H9 (cell line): Measurements from ENCODE around the gene ZBP1. TPM values are rescaled to one million over a fixed set of nuclear protein-coding genes. Genes with fewer than 3 reads are reported as not detected.

Experiments used
- DNase-seq: peaks from one replicate; pipeline ENCODE4 v3.0.0-alpha.2; 2017
- H2AFZ ChIP-seq: one replicate; pipeline ENCODE4 v1.6.1; 2013; ENCODE audit warnings: mild to moderate bottlenecking, low read length, control low read depth, moderate library complexity
- H2AK5ac ChIP-seq: 2 replicates; pipeline ENCODE4 v1.6.1; 2013; ENCODE audit warnings: low read length, control low read depth, mixed read lengths; ENCODE audit not compliant: insufficient read length
- H2BK120ac ChIP-seq: one replicate; pipeline ENCODE4 v1.6.1; 2013; ENCODE audit warnings: low read depth, mild to moderate bottlenecking, low read length, control low read depth, inconsistent platforms; ENCODE audit not compliant: poor library complexity, severe bottlenecking
- H2BK12ac ChIP-seq: 2 replicates; pipeline ENCODE4 v1.6.1; 2013; ENCODE audit warnings: low read length, control low read depth, mixed read lengths, low read depth; ENCODE audit not compliant: insufficient read length
- H2BK15ac ChIP-seq: 2 replicates; pipeline ENCODE4 v1.6.1; 2013; ENCODE audit warnings: low read depth, low read length, control low read depth
- H2BK20ac ChIP-seq: one replicate; pipeline ENCODE4 v1.6.1; 2013; ENCODE audit warnings: low read depth, mild to moderate bottlenecking, low read length, control low read depth, inconsistent platforms; ENCODE audit not compliant: poor library complexity, severe bottlenecking
- H2BK5ac ChIP-seq: 2 replicates; pipeline ENCODE4 v1.6.1; 2013; ENCODE audit warnings: low read length, control low read depth, mixed read lengths; ENCODE audit not compliant: insufficient read length
- H3K14ac ChIP-seq: 2 replicates; pipeline ENCODE4 v1.6.1; 2013; ENCODE audit warnings: low read length, control low read depth; ENCODE audit not compliant: insufficient read depth
- H3K18ac ChIP-seq: 2 replicates; pipeline ENCODE4 v1.6.1; 2013; ENCODE audit warnings: low read depth, mild to moderate bottlenecking, mixed read lengths, low read length, control low read depth; ENCODE audit not compliant: insufficient read length
- H3K23ac ChIP-seq: 2 replicates; pipeline ENCODE4 v1.6.1; 2013; ENCODE audit warnings: low read length, control low read depth, mixed read lengths, low read depth; ENCODE audit not compliant: insufficient read length
- H3K23me2 ChIP-seq: 2 replicates; pipeline ENCODE4 v1.6.1; 2013; ENCODE audit warnings: low read depth, mild to moderate bottlenecking, mixed read lengths, low read length, control low read depth; ENCODE audit not compliant: insufficient read length, poor library complexity, severe bottlenecking
- H3K27ac ChIP-seq: 2 replicates; pipeline ENCODE4 v1.5.1; 2013; ENCODE audit warnings: low read length, control low read depth, mixed read lengths, low read depth; ENCODE audit not compliant: insufficient read length
- H3K27me3 ChIP-seq: 2 replicates; pipeline ENCODE4 v1.6.1; 2013; ENCODE audit warnings: low read length, control low read depth, inconsistent platforms; ENCODE audit not compliant: insufficient read depth
- H3K4ac ChIP-seq: 2 replicates; pipeline ENCODE4 v1.6.1; 2013; ENCODE audit warnings: low read depth, mild to moderate bottlenecking, control low read depth, inconsistent platforms, low read length, moderate library complexity
- H3K4me1 ChIP-seq: 2 replicates; pipeline ENCODE4 v1.6.1; 2013; ENCODE audit warnings: low read length, control low read depth, inconsistent platforms; ENCODE audit not compliant: insufficient read depth
- H3K4me2 ChIP-seq: 2 replicates; pipeline ENCODE4 v1.6.1; 2013; ENCODE audit warnings: low read length, control low read depth, mixed read lengths; ENCODE audit not compliant: insufficient read length, insufficient read depth
- H3K56ac ChIP-seq: 2 replicates; pipeline ENCODE4 v1.6.1; 2013; ENCODE audit warnings: low read depth, mild to moderate bottlenecking, mixed read lengths, low read length, control low read depth; ENCODE audit not compliant: insufficient read length
- H3K79me1 ChIP-seq: 2 replicates; pipeline ENCODE4 v1.6.1; 2013; ENCODE audit warnings: low read depth, mild to moderate bottlenecking, moderate library complexity, low read length, control low read depth, inconsistent platforms; ENCODE audit not compliant: insufficient read depth, poor library complexity, severe bottlenecking
- H3K79me2 ChIP-seq: 2 replicates; pipeline ENCODE4 v1.6.1; 2013; ENCODE audit warnings: low read length, control low read depth, inconsistent platforms; ENCODE audit not compliant: insufficient read depth
- H3K9ac ChIP-seq: 2 replicates; pipeline ENCODE4 v1.6.1; 2013; ENCODE audit warnings: low read length, control low read depth, mixed read lengths; ENCODE audit not compliant: insufficient read length; ENCODE audit errors: extremely low read depth
- H3K9me3 ChIP-seq: one replicate; pipeline ENCODE4 v1.6.1; 2013; ENCODE audit warnings: low read depth, low read length, inconsistent platforms; ENCODE audit not compliant: control insufficient read depth
- H3T11ph ChIP-seq: one replicate; pipeline ENCODE4 v1.6.1; 2013; ENCODE audit warnings: mild to moderate bottlenecking, low read length, control low read depth, inconsistent platforms
- H4K20me1 ChIP-seq: one replicate; pipeline ENCODE4 v1.6.1; 2013; ENCODE audit not compliant: control insufficient read depth, insufficient read length, insufficient read depth
- H4K5ac ChIP-seq: 2 replicates; pipeline ENCODE4 v1.6.1; 2013; ENCODE audit warnings: low read depth, mild to moderate bottlenecking, mixed read lengths, low read length, control low read depth; ENCODE audit not compliant: insufficient read length
- H4K8ac ChIP-seq: replicated peaks from 2 replicates; pipeline ENCODE4 v1.6.1; 2013; ENCODE audit warnings: low read length, control low read depth, mixed read lengths, low read depth; ENCODE audit not compliant: insufficient read length
- H4K91ac ChIP-seq: 2 replicates; pipeline ENCODE4 v1.6.1; 2013; ENCODE audit warnings: low read depth, mild to moderate bottlenecking, moderate library complexity, mixed read lengths, low read length, control low read depth; ENCODE audit not compliant: insufficient read length
- H3K27ac Mint-ChIP-seq, 3 experiments: 2 replicates in 2 of 3; 3 replicates in 1 of 3; pipeline ENCODE4 v1.8.0; 2020 to 2021; ENCODE audit warnings: mixed read lengths in 3 of 3, mild to moderate bottlenecking in 1 of 3, moderate library complexity in 1 of 3
- H3K27me3 Mint-ChIP-seq: 2 replicates; pipeline ENCODE4 v1.8.0; 2021; ENCODE audit warnings: low read depth, mild to moderate bottlenecking, moderate library complexity, mixed read lengths
- H3K36me3 Mint-ChIP-seq, 3 experiments: 2 replicates in 2 of 3; 3 replicates in 1 of 3; pipeline ENCODE4 v1.8.0; 2020 to 2021; ENCODE audit warnings: low read depth in 3 of 3, mixed read lengths in 3 of 3; ENCODE audit not compliant: insufficient read depth in 1 of 3
- H3K4me1 Mint-ChIP-seq, 2 experiments: 2 replicates each; pipeline ENCODE4 v1.8.0; 2020; ENCODE audit warnings: mixed read lengths in 2 of 2
- H3K4me3 Mint-ChIP-seq, 2 experiments: 2 replicates in 1 of 2; 3 replicates in 1 of 2; pipeline ENCODE4 v1.8.0; 2020 to 2021; ENCODE audit warnings: mild to moderate bottlenecking in 2 of 2, mixed read lengths in 2 of 2, moderate library complexity in 1 of 2
- H3K9me3 Mint-ChIP-seq, 2 experiments: 2 replicates in 1 of 2; 3 replicates in 1 of 2; pipeline ENCODE4 v1.8.0; 2020; ENCODE audit warnings: mild to moderate bottlenecking in 2 of 2, mixed read lengths in 2 of 2, moderate library complexity in 1 of 2
- WGBS: extraction: QIAGEN DNeasy Blood & Tissue Kit; methylation state at CpG from one replicate; pipeline ENCODE4 v1.1.7; 2013; ENCODE audit warnings: missing lambda C conversion rate, low lambda C conversion rate, mixed read lengths; ENCODE audit not compliant: insufficient read length; ENCODE audit errors: extremely low coverage; 5-methylcytosine and 5-hydroxymethylcytosine counted together
- total RNA-seq: library from RNA; stranded (reverse); gene quantifications from 2 replicates; pipeline ENCODE4 v1.2.1, GENCODE V29; 2021
- TF ChIP-seq, protein P1 (sequence below): fragments of 200-600 bp; sonication (generic); conservative IDR thresholded peaks from 3 replicates; pipeline ENCODE4 v1.8.0; 2021; ENCODE audit warnings: antibody characterized with exemption, mild to moderate bottlenecking

ZBP1 gene
- total RNA-seq, 1 experiment from 2014 or later = not detected

DNA sequence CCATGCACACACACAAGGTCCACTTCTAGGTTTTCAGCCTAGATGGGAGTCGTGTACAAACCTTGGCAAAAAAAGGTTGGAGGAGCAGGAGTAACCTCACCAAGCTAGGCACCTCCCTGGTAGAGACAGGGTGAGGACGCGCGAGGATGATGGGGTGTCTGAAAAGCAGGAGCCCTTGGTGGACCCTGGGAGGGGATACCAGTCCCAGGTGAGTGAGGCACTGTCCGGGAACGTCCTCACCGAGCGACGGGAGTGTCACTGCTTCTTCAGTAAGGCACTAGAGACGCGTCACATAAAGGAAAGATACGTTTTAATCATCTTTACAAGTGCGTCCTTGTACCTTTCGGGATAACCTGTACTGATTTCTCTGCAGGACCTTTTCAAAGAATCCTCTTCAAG is 29.4 kb upstream of the ZBP1 start:
- Histone ChIP-seq H4K8ac (no peak overlapping the region), H3K18ac (no peak overlapping the region), H3K9ac (no peak overlapping the region), H2BK12ac (no peak overlapping the region), H4K20me1 (no peaks in the 10 kb centered on the region), H3K9me3 (no peaks in the 10 kb centered on the region), H3K27ac (no peak overlapping the region), H3K79me1 (no peaks in the 10 kb centered on the region), H3K23ac (no peak overlapping the region), H3K79me2 (no peaks in the 10 kb centered on the region), H2BK5ac (no peak overlapping the region), H3K14ac (no peak overlapping the region), H2BK20ac (no peak overlapping the region), H4K91ac (no peak overlapping the region), H3T11ph (no peak overlapping the region), H3K4ac (no peak overlapping the region), H2AK5ac (no peak overlapping the region), H4K5ac (no peak overlapping the region), H2BK15ac (no peak overlapping the region), H3K4me2 (no peak overlapping the region), H2AFZ (no peak overlapping the region), H3K56ac (no peak overlapping the region), H3K4me1 (0 out of 2 replicates have a peak, but pooled peaks cover 3% of the 10 kb centered on the region), H3K27me3 (no peaks in the 10 kb centered on the region), H2BK120ac (no peak overlapping the region), H3K23me2 (no peaks in the 10 kb centered on the region)
- H3K36me3 Mint-ChIP-seq = peaks cover 19 to 53% (median 21%) of the 10 kb centered on the region in 3 experiments
- peaks cover 2% of the 10 kb centered on the region for H3K27me3 Mint-ChIP-seq
- peaks cover 9 to 14% of the 10 kb centered on the region in 2 experiments for H3K4me1 Mint-ChIP-seq
- DNase-seq = no peak
- TF ChIP-seq, protein P1, sequence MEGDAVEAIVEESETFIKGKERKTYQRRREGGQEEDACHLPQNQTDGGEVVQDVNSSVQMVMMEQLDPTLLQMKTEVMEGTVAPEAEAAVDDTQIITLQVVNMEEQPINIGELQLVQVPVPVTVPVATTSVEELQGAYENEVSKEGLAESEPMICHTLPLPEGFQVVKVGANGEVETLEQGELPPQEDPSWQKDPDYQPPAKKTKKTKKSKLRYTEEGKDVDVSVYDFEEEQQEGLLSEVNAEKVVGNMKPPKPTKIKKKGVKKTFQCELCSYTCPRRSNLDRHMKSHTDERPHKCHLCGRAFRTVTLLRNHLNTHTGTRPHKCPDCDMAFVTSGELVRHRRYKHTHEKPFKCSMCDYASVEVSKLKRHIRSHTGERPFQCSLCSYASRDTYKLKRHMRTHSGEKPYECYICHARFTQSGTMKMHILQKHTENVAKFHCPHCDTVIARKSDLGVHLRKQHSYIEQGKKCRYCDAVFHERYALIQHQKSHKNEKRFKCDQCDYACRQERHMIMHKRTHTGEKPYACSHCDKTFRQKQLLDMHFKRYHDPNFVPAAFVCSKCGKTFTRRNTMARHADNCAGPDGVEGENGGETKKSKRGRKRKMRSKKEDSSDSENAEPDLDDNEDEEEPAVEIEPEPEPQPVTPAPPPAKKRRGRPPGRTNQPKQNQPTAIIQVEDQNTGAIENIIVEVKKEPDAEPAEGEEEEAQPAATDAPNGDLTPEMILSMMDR = no peak
- no peak overlapping the region; a peak in 2 of 7 replicates for H3K27ac Mint-ChIP-seq
- H3K9me3 Mint-ChIP-seq = peaks cover 16 to 17% of the 10 kb centered on the region in 2 experiments
- H3K4me3 Mint-ChIP-seq = no peak overlapping the region
- WGBS = no CpG with 5 or more reads among the region's 14 CpGs
